ENCODE results near the gene SLC4A4.

Gene SLC4A4

GRCh38 chr4:71501992-71502391 lies 163.2 kb downstream of the SLC4A4 start:
- no peaks in the 10 kb centered on the region for H3K36me3 ChIP-seq
- no peak overlapping the region for H3K27ac ChIP-seq
- H3K4me3 ChIP-seq: no peak overlapping the region
- no peak for TF ChIP-seq CTCF (IDR thresholded peaks at IDR 0.05)
- no peaks in the 10 kb centered on the region for H3K27me3 ChIP-seq
- intact Hi-C loops (cut with DNase I; ENCODE audit: low total_unique reads): no loop called here
- H3K9me3 ChIP-seq: no peaks in the 10 kb centered on the region
- no peak for DNase-seq
- H3K4me1 ChIP-seq: no peaks in the 10 kb centered on the region

DNA sequence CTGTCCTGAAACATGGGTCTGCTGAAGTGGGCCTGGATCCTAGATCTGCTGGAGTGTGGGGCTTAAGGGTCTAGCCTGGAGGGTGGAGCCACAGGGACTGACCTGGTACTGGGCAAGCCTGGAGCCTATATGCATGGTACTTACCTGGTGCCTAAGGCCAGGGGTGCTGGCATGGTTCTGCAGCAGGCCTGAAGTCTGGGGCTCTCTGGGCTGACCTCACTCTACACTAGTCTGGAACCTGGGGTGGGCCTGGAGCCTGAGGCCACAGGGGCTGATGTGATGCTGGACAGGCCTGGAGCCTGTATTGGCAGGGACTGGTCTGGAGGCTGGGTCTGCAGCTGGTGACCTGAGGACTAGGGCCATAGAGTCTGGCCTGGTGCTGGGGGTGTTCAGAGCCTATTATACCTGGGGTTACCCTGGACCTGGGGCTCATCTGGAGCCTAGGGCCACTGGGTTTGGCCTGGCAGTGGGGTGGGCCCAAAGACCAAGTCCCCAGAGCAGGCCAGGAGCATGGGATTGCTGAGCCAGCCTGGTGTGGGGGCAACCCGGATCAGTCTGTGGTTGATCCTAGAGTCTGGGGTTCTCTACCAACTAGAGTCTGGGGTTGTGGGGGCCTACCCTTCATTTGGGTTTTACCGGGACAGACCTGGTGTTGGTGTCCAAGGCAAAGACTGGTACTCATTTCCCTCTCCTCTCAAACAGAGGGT lies 179.6 kb downstream of the SLC4A4 start:
- H3K27ac ChIP-seq: no peak overlapping the region

GRCh38 chr4:71520308-71520707 lies 181.5 kb downstream of the SLC4A4 start:
- H3K4me3 ChIP-seq: no peak overlapping the region
- DNase-seq: no peak

More for the DNA sequence above, 179.6 kb downstream of the SLC4A4 start:
- intact Hi-C loops (cut with DNase I; ENCODE audit: low total_unique reads): no loop called here
- H3K4me3 ChIP-seq: no peak overlapping the region
- DNase-seq: no peak
- no peaks in the 10 kb centered on the region for H3K36me3 ChIP-seq
- no peaks in the 10 kb centered on the region for H3K9me3 ChIP-seq
- no peak for TF ChIP-seq CTCF (IDR thresholded peaks at IDR 0.05)
- H3K4me1 ChIP-seq: no peaks in the 10 kb centered on the region
- no peaks in the 10 kb centered on the region for H3K27me3 ChIP-seq

GRCh38 chr4:71520850-71521249 lies 182.0 kb downstream of the SLC4A4 start:
- H3K27ac ChIP-seq: no peak overlapping the region
- DNase-seq: no peak
- no peaks in the 10 kb centered on the region for H3K27me3 ChIP-seq
- TF ChIP-seq CTCF (IDR thresholded peaks at IDR 0.05): no peak
- H3K36me3 ChIP-seq: no peaks in the 10 kb centered on the region
- no peaks in the 10 kb centered on the region for H3K9me3 ChIP-seq
- intact Hi-C loops (cut with DNase I; ENCODE audit: low total_unique reads): no loop called here
- H3K4me3 ChIP-seq: no peak overlapping the region
- H3K4me1 ChIP-seq: no peaks in the 10 kb centered on the region

More at GRCh38 chr4:71520308-71520707, 181.5 kb downstream of the SLC4A4 start:
- Histone ChIP-seq H3K4me1 (no peaks in the 10 kb centered on the region), H3K27ac (no peak overlapping the region), H3K9me3 (no peaks in the 10 kb centered on the region), H3K27me3 (no peaks in the 10 kb centered on the region), H3K36me3 (no peaks in the 10 kb centered on the region)
- intact Hi-C loops (cut with DNase I; ENCODE audit: low total_unique reads): no loop called here
- TF ChIP-seq CTCF (IDR thresholded peaks at IDR 0.05): no peak

- H3K4me1 ChIP-seq: no peaks in the 10 kb centered on the region
- H3K4me3 ChIP-seq: no peak overlapping the region
- H3K36me3 ChIP-seq: no peaks in the 10 kb centered on the region
- no peak for DNase-seq
- TF ChIP-seq CTCF (IDR thresholded peaks at IDR 0.05): no peak
- no peak overlapping the region for H3K27ac ChIP-seq
- H3K27me3 ChIP-seq: no peaks in the 10 kb centered on the region
- intact Hi-C loops (cut with DNase I; ENCODE audit: low total_unique reads): no loop called here
- H3K9me3 ChIP-seq: no peaks in the 10 kb centered on the region
Observed at GRCh38 chr4:71524756-71525155, 185.9 kb downstream of the SLC4A4 start.

Data from tibial artery (tissue), 4 donors.